DMS53 (cell line): ENCODE results near the gene NPAT.
"Not testable (repeated sequence)": the region's sequence is repeated elsewhere in the genome, so short reads cannot be mapped to it uniquely, and the experiment has no call there.

Experiments
- DNase-seq: peaks from one replicate; lab custom pipeline; 2025; lab: John Stamatoyannopoulos, UW

Gene NPAT

DNA sequence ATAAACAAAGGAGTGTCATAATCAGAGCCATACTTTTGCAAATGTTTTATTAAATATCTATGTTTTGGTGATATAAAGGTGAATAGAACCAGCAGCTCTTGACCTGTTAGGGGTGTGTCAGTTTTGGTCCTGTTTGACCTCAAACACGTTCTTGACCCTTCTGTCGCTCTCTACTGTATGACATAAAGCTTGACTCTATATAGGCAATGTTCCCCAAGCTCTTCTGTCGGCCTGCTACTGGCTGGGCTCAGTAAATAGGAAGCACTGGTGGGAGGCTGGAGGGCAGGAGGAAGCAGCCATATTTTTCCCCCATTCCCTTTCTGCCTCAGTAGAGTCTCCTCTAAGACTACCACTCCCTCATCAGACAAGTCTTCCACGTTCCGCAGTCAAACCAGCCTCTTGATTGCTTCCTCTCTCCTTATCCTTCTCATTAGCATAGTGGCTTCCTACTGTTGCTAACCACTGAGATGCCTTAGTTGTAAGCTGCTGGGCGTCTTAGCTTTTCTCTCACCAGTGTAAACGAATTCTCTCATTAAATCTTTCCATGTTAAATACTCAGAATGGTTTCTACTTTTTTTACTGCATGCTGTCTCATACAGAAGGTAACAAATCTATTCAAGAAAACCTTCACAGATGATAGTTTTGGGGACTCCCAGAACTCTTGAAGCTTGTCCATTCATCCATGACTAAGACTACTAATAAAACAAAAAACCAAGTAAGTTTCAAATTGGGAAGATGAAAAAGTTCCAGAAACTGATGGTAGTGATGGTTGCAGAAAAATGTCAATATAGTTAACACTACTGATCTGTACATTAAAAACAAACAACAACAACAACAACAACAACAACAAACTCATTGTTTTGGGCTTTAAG, 3.3 kb downstream of the NPAT start:
- no peak for DNase-seq

DNA sequence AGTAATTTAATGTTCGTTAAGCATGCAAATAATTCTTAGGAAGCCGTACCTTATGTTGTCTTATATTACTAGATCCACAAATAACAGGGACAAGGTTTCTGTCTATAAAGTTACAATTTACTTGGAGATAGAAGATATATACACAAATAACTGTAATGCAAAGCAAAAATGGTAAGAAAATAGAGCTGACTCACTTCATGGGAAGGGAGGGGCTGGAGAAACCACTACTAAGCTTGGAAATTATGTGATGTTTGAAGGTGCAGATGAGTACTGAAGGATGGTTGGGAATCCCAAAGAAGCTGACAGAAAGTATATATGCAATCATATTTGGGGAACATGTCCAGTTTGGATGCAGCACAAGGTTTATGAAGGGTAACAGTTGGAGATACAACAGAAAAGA, 4.0 kb downstream of the NPAT start:
- no peak for DNase-seq

DNA sequence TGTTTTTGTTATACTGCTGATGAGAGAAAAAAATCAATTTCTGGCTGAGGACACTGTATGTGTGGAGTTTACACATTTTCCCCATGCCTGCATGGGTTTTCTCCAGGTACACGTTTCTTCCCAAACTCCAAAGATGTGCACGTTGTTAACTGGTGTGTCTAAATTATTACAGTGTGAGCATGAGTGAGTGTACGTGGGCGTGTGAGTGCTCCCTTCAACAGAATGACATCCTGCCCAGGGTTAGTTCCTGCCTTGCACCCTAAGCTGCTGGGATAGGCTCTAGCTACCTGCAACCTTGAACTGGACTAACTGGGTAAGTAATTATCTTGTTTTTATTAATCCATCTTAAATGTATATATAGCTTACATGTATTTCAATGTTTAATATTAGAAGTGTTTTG, 5.5 kb downstream of the NPAT start:
- DNase-seq = no peak

DNA sequence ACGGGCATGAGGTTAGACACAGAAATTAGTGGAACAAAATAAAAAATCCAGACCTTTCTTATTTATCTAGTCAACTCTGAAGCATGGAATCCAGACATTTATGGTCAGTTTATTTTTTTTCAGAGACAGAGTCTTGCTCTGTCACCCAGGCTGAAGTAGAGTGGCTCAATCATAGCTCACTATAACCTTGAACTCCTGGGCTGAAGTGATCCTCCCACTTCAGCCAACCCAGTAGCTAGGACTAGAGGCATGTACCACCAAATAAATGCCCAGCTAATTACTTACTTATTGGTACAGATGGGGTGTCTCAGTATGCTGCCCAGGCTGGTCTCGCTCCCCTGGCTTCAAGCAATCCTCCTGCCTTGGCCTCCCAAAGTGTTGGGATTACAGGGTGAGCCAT, 8.7 kb downstream of the NPAT start:
- no peak for DNase-seq

DNA sequence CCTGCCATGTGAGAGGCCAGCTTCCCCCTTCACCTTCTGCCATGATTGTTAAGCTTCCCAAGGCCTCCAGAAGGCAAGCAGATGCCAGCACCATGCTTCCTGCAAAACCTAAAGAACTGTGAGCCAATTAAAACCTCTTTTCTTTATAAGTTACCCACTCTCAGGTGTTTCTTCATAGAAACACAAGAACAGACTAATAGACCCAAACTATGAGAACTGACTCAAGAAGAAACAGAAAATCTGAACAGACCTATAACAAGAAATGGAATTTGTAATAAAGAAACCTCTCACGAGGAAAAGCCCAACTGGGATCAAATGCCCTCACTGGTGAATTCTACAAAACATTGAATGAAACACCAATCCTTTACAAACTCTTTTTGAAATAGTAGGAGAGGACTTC, 12.0 kb downstream of the NPAT start:
- DNase-seq = no peak

DNA sequence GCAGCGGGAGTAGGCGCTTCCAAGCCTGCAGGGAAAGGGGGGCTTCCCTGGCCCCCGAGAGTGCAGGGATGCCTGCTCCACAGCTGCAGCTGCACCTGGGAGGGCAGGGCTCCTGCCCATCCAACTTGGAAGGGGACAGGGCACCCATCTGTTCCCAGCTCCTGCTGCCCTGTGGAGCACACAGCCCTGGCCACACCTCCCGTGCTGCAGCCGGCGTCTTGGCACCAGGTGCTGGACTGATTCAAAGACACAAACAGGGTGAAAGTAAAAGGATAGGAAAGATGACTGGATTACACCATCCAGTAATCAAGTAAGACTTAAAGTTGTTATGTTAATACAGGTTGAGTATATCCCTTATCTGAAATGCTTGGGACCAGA, 14.8 kb downstream of the NPAT start:
- no peak for DNase-seq

DNA sequence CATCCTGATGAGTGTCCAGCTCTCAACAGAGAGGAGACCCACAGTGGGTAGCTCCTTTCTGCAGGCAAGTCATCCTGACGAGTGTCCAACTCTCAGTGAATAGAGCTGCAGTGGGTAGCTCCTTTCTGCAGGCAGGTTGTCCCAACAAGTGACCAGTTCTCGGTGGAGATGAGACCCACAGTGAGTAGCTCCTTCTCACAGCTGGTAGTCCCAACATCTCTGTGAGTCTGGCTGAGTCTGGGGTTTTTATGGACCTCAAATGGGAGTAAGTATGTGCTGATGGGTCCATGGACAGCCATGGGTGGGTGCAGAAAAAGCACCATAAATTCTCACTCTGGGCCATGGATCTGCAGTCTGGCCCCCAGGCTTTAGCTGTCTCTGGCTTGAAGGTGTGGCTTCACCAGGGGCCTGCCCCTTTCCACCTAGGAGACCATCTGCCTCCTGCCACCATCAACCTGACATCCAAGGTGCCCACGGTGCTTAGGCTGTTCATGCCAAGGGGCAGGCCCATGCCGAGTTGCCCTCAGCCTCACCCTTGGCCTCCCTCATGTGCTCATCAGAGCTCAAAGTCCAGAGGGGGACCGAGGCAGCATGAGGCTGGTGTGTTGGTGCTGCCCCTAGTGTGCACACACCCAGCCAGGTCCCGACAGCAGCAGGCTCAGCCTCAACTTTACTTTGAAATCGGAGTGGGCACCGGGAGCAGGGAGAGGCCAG, 15.3 kb downstream of the NPAT start:
- DNase-seq = peak; percentile 27

DNA sequence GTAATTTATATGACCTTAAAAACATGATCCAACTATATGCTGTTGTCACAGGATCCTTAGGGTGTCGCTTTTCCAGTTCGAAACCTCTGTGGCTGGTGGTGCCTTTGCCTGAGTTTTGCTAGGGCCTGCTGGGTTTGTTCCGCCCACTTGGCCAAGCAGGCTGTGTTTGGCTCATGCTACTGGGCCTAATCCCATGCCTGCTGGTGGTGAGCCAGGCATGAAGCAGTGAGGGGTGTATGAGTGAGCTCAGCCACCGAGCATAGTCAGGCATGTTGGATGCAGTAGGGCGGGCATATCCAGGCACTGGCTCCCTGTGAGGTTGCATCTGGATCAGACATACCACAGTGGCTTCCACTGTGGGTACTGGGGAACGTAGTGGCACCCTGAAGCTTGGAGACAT, 16.3 kb downstream of the NPAT start:
- no peak for DNase-seq

DNA sequence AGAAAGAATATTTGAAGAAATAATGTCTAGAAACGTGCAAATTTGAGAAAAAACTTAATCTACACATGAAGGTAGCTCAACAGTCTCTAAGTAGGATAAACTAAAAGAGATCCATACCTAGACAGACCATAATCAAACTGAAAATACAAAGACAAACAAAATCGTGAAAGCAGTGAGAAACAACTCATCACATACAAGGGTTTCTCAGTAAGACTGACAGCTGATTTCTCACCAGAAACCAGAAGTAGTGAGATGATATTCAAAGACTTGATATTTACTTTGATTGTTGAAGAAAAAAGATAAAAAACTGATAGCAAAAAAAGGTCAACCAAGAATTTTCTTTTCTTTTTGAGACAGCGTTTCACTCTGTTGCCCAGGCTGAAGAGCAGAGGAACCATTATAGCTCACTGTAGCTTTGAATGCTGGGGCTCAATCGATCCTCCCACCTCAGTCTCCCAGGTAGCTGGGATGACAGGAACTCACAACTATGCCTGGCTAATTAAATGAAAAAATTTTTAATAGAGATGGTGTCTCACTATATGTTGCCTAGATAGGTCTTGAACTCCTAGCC, 17.4 kb downstream of the NPAT start:
- no peak for DNase-seq

DNA sequence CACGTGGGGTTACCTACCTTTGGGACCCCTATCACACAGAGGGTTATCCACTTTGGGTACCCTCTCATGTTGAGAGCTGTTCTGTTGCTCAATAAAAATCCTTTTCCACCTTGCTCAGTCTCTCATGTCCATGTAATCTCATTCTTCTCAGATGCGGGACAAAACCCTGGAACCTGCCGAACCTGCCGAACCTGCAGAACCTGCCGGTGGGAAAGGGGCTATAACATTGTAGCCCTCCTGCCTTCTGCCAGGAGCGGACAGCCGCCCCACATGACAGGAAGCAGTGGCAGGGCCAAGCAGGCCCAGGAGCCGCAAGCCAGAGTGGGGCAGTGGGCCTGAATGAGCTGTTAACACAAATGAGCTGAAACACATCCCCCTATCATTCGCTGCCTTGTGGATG, 18.1 kb downstream of the NPAT start:
- no peak for DNase-seq

DNA sequence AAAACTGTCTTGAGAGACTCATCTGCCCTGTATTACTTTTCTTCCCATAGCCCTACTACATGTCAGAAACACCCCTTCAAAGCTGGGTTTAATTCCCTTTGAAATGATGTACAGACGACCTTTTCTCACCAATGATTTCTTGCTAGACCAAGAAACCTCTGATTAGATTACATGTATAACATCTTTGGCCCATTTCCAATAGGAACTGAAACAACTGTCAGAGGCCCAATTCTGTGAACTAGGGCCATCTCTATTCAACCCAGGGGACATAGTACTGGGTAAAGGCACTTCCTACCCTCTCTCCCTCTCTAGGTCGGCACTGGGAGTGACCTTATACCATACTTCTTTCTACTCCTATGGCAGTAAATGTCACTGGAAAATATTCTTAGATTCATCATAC, 19.4 kb downstream of the NPAT start:
- no peak for DNase-seq

DNA sequence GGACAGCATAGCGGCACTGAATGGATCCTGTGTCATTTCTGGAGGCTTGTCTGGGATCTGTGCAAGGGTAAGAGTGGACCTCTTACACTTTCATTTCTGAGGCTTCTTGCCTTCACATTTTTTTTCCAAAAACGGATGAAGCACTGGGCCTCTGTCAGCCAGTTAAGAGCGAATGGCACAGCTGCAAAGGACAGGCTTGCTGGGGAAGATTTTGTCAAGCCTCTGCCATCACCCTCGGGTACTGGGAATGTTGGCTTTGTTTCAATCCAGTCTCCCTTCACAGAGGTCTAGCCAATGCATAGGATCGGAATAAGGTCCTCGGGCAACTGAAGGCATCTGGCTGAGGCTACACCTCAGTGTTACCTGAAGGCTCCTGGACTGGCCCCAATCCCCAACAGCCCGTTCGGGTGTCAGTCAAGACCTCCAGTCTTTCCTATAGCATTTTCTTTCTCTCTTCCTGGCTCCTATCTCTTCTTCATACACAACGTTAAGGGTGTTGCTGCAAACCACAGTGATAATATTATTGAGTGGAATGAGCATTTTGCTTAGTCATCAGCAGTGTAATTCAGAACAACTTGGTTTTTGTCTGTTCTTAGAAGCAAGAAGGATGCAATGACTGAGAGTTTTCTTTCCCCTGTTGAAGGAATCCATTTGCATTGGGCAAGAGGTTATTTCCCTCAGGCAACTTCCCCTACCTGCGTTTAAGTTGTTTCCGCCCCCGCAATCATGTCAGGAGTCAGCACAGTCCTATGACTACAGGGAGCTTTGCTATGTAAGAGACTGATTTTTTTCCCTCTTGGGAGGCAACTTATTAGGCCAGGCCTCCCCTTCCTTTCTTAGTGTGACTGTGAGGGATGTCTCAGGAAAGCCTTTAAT, 22.8 kb downstream of the NPAT start:
- no peak for DNase-seq

DNA sequence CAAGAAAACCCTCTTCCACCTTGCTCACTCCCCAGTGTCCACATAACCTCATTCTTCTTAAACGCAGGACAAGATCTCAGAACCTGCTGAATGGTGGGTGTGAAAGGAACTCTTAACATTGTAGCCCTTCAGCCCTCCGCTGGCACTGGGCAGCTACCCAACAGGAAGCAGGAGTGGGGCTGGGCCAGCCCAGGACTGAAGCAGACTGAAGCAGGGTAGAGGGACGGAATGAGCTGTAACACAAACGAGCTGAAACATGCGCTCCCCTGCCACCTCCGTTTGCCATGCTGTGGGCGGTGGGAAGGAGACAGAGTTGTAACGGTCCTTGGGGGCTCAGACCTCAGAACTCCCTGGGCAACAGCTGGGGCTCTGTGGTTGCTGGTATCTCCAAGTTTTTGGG, 23.6 kb downstream of the NPAT start:
- DNase-seq = no peak

DNA sequence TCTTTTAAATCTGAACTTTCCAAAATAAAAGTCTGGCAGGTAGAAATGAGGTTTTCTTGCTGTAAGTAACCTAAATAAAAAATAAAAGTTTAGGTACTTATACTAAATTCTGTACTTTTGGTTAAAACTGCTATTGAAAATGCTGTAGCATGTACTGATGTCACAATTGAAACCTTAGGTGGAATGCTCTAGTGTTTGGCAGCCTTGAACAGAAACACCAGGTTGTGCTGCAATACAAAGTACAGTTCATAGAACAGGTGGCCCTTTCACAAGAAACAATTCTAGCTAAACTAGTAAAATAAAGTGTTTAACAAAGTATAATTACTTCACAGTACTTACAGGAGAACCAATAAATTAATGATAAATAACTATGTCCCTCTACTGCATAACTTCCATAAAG, 25.1 kb downstream of the NPAT start:
- no peak for DNase-seq

DNA sequence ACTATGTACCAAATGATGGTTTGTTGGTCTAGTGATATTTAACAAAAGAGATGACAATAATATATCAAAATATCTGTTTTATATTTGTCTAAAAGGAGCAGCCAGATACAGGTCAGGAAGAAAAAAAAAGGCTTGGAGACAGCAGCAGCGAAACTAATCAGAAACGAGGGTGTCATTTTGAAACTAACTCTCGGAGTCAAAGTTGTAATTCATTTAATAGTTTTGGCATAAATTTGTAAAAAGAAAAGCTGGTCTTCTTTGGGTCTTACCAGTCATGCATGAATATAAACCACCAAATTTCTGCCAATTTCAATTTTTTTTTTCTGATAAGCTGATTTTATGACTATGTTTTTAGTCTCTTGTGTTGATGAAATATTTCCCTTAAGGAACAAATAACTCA, 25.5 kb downstream of the NPAT start:
- DNase-seq = no peak

DNA sequence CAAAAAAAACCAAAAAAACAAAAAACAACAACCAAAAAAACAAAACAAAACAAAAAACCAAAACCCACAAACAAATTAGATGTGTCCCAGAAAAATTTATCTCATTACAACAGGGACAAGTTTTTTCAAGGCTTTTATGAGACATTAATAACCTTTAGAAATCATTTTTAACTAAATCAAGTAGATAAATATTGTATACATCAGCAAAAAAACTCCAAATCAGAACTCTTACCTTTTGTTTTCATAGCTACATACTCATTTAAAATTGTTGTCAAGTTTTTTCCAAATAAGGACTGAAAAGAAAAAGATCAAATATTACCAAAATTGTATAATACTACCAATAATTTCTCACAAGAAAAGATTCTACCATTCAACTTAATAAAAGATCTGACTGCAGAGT, 28.7 kb downstream of the NPAT start:
- no peak for DNase-seq

DNA sequence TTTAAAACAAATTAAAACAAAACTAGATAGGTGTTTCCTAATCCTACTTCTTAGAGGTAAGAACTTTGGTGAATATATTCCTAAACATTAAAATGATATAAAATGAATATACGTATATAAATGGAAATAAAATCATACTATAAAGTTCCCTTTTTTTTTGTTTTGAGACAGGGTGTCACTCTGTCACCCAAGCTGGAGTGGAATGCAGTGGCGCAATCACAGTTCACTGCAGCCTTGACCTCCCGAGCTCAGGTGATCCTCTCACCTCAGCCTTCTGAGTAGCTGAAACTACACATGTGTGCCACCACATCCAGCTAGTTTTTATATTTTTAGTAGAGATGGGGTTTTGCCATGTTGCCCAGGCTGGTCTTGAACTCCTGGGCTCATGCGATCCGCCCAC, 44.9 kb downstream of the NPAT start:
- no peak for DNase-seq

DNA sequence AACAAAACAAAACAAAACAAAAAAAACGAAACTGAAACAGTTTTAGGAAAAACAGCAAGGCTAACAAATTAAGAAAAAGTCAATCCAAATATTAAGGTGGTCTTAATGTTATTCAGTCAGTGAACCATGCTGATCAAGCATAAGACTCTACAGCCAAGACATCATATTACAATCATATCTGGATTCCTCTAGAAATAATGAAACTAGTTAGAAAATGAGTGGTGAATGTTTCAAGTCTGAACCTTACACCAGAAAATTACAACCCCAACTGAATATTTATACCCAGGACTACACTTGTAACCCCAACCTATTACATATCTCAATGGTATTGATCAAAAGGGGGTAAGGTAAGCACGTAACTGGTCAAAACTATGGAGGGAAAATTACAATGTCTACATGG, 52.3 kb downstream of the NPAT start:
- DNase-seq = no peak

DNA sequence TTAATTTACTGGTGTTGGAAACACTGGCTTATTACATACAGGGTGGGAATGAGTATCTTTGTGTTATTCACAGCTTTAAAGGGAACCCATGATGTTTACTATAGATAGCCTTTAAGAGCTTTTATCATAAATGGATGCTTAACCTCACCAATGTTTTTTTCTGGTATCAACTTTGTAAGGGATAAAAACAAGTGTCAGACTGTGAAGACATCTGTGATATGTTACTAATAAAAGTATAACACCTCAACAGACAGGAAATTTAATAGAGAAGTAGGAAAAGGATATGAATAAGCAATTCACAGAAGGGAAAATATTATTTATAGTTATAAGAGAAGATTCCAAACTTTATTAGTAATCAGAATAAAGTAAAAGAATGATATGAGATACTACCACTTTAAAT, 54.8 kb downstream of the NPAT start:
- no peak for DNase-seq

DNA sequence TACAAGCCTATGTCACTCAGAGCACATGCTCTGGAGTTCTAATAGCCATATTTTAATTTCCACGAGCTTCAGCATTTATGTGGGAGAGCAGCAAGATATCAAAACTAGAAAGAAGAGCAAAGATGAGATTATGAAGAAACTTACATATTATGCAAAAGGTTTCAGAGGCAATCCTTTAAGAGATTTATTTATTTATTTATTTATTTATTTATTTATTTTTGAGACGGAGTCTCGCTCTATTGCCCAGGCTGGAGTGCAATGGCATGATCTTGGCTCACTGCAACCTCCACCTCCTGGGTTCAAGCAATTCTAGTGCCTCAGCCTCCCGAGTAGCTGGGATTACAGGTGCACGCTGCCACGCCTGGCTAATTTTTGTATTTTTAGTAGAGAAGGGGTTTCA, 59.6 kb downstream of the NPAT start:
- DNase-seq = not testable (repeated sequence)

DNA sequence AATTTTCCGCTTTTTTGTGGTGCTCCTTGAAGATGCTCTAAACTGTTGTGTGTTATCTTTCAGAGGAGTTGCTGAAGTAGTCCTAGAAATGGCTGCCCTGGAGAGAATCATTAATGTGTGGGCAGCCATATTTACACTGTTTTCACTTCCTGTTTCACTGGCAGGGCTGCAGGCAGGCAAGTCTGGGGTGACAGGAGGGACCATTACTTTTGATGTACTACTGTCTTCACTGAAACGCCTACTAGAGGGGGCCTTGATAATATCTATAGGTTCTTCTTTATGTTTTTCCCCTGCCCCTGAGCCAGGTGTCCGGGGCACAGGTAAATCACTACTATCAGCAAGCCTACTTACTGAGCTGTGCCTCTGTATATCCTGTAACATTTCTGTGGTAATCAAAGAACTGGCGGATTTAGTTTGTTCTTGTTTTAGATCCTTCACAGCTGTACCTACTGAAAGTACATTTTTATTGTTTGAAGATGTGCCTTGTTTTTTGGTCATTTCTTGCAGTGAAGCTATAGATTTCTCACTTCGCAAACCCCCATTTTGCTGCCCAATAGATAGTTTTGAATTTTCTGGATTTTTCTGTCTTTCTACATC, 61.4 kb downstream of the NPAT start:
- DNase-seq = no peak

DNA sequence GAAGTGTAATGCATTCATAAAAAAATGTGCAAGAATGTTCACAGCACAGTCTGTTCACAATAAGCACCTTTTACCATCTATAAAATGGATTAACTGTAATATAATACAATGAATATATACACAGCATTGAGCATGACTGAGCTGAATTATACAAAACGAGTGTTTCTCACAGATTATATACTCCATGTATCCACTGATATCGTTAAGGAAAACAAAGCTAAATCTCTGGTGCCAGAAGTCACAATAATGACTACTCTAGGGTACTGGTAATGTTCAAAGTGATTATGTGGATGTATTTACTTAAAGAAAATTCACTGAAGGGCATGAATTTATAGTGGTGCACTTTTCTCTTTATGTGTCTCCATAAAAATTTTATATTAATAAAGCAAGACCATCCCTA, 67.8 kb downstream of the NPAT start:
- DNase-seq = no peak
